Activated CD4-positive, alpha-beta T cell treated with anti-CD3 and anti-CD28 coated beads, Interleukin-2, amount 10 ng/mL, durations not matched to agents 24 days and 14 days (primary cell): ENCODE measurements around the gene NAPSA. TPM values are rescaled to one million over a fixed set of nuclear protein-coding genes. Genes with fewer than 3 reads are reported as not detected.

Source experiments
- DNase-seq: peaks from one replicate; pipeline ENCODE4 v3.0.0; 2022
- H3K27ac Mint-ChIP-seq: one replicate; pipeline ENCODE4 v1.8.0; 2022; ENCODE audit warnings: mild to moderate bottlenecking, mixed read lengths
- H3K27me3 Mint-ChIP-seq: one replicate; pipeline ENCODE4 v1.8.0; 2022; ENCODE audit warnings: mixed read lengths
- H3K36me3 Mint-ChIP-seq: one replicate; pipeline ENCODE4 v1.8.0; 2022; ENCODE audit warnings: low read depth, mild to moderate bottlenecking, mixed read lengths
- H3K4me1 Mint-ChIP-seq: one replicate; pipeline ENCODE4 v1.8.0; 2021; ENCODE audit warnings: mixed read lengths
- H3K4me3 Mint-ChIP-seq: one replicate; pipeline ENCODE4 v1.8.0; 2022; ENCODE audit warnings: mild to moderate bottlenecking, moderate library complexity, mixed read lengths
- H3K9me3 Mint-ChIP-seq: one replicate; pipeline ENCODE4 v1.8.0; 2021; ENCODE audit warnings: mixed read lengths
- intact Hi-C: fragments of 100-400 bp; cut with micrococcal nuclease; formaldehyde crosslinking; loops from one replicate; pipeline ENCODE4 v1.15.1; 2023
- total RNA-seq: library from RNA; stranded (reverse); gene quantifications from 2 replicates; pipeline ENCODE4 v1.2.3, GENCODE V29; 2022

NAPSA gene
- total RNA-seq, 1 donor from 2014 or later = 13.6 TPM

GRCh38 chr19:50327461-50328223, 37.8 kb downstream of the NAPSA start:
- Mint-ChIP-seq H3K4me1 (peaks cover 59% of the 10 kb centered on the region), H3K27ac (peak overlapping the region; percentile 29), H3K36me3 (peaks cover 20% of the 10 kb centered on the region), H3K9me3 (no peaks in the 10 kb centered on the region), H3K4me3 (peak overlapping the region; percentile 80), H3K27me3 (peaks cover 20% of the 10 kb centered on the region)
- intact Hi-C loops = loop anchor here (5.0 kb wide), 1 partner anchor 75 kb away; no protein-coding TSS in a partner anchor
- DNase-seq = no peak

DNA sequence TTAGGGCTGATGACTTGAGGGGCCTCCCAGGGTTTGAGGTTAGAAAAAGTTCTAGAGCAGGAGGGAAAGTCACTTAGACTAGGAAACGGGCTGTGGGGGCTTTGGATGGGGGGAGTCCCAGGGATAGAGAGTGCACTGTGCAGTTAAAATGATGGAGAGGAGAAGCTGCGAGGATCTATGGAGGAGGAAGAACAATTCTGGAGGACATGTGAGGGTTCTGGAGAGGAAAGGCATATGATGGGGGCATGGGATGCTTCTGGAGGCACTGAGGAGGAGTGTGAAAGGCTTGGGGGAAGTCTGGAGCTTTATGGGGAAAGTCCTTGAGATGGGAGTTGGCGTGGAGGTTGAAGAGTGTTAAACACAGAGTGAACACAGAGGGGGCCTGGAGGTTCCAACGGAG, 38.4 kb downstream of the NAPSA start:
- DNase-seq = no peak
- Mint-ChIP-seq H3K27ac (peak overlapping the region; percentile 27), H3K9me3 (no peaks in the 10 kb centered on the region), H3K36me3 (peaks cover 23% of the 10 kb centered on the region), H3K27me3 (peaks cover 20% of the 10 kb centered on the region), H3K4me3 (peak overlapping the region; percentile 80), H3K4me1 (peaks cover 53% of the 10 kb centered on the region)
- intact Hi-C loops = loop anchor here (5.0 kb wide), 1 partner anchor 75 kb away; no protein-coding TSS in a partner anchor

DNA sequence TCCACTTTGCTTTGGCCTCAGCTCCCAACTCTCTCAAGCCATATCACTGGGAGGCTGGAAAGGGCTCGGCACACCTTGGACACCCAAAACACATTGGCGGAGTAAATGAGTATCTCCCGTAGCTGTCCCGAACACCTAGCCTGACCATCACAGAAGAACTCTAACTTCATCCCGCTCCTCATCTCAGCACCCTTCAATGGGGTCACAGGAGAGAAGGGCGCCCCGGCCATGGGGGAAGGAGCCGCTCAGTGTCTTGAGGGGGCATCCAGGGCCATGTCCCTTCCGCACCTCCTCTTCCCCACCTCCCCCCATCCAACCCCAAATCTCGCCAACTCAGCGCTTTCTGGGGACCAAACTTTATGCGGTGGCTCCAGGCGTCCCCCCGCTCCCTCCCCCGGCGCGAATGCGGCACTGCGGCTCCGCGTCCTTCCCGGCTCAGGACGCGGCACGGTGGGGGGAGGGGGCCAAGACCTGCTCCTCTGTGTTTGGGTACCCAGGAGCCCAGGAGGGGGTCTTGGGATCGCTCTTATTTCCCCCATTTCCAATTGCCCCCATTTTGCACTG, 39.3 kb downstream of the NAPSA start:
- Mint-ChIP-seq H3K4me3 (peak overlapping the region; percentile 80), H3K9me3 (no peaks in the 10 kb centered on the region), H3K36me3 (peaks cover 26% of the 10 kb centered on the region), H3K27me3 (peaks cover 20% of the 10 kb centered on the region), H3K27ac (no peak overlapping the region), H3K4me1 (peaks cover 46% of the 10 kb centered on the region)
- DNase-seq = no peak
- intact Hi-C loops = loop anchor here (5.0 kb wide), 1 partner anchor 74 kb away; no protein-coding TSS in a partner anchor

- Mint-ChIP-seq H3K36me3 (peaks cover 26% of the 10 kb centered on the region), H3K4me3 (peak overlapping the region; percentile 79), H3K27ac (no peak overlapping the region), H3K9me3 (no peaks in the 10 kb centered on the region), H3K4me1 (peaks cover 42% of the 10 kb centered on the region), H3K27me3 (peaks cover 20% of the 10 kb centered on the region)
- peak; percentile 96 for DNase-seq
- intact Hi-C loops = loop anchor here (5.0 kb wide), 1 partner anchor 73 kb away; no protein-coding TSS in a partner anchor
These were observed 39.9 kb downstream of the NAPSA start for GRCh38 chr19:50325310-50326100.

GRCh38 chr19:50324331-50324730, 41.1 kb downstream of the NAPSA start:
- Mint-ChIP-seq H3K36me3 (peaks cover 29% of the 10 kb centered on the region), H3K27me3 (peaks cover 20% of the 10 kb centered on the region), H3K9me3 (no peaks in the 10 kb centered on the region), H3K4me3 (no peak overlapping the region), H3K27ac (no peak overlapping the region), H3K4me1 (peaks cover 33% of the 10 kb centered on the region)
- no peak for DNase-seq
- intact Hi-C loops = no loop called here

- no peaks in the 10 kb centered on the region for H3K9me3 Mint-ChIP-seq
- H3K27me3 Mint-ChIP-seq = peaks cover 20% of the 10 kb centered on the region
- DNase-seq = no peak
- intact Hi-C loops = no loop called here
- no peak overlapping the region for H3K27ac Mint-ChIP-seq
- peaks cover 32% of the 10 kb centered on the region for H3K4me1 Mint-ChIP-seq
- H3K4me3 Mint-ChIP-seq = no peak overlapping the region
- peaks cover 29% of the 10 kb centered on the region for H3K36me3 Mint-ChIP-seq
These were observed 41.7 kb downstream of the NAPSA start for GRCh38 chr19:50323782-50324133.

- H3K4me1 Mint-ChIP-seq = peaks cover 32% of the 10 kb centered on the region
- DNase-seq = no peak
- peaks cover 29% of the 10 kb centered on the region for H3K36me3 Mint-ChIP-seq
- H3K9me3 Mint-ChIP-seq = no peaks in the 10 kb centered on the region
- no peak overlapping the region for H3K4me3 Mint-ChIP-seq
- H3K27ac Mint-ChIP-seq = no peak overlapping the region
- intact Hi-C loops = no loop called here
- peaks cover 20% of the 10 kb centered on the region for H3K27me3 Mint-ChIP-seq
These were observed 42.3 kb downstream of the NAPSA start for GRCh38 chr19:50322931-50323781.

DNA sequence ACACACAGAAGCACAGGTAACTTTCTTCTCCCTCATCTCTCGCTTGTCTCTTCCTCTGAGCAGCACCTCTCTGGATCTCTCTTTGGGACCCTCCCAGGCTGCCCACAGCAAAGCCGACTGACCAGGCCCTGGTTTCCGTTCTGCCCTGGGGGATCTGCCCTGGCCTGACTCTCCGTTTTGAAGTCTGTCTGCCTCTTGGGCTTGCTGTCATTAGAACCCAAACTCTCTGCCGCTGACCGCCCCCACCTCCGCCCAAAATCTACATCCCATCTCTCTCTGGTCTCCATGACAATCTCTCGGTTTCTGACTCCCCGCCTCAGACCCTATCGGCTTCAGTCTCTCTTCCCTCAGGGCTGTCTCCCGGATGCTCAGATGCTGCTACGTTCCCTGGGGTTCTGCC, 43.2 kb downstream of the NAPSA start:
- H3K27ac Mint-ChIP-seq = no peak overlapping the region
- peaks cover 24% of the 10 kb centered on the region for H3K36me3 Mint-ChIP-seq
- H3K27me3 Mint-ChIP-seq = peaks cover 17% of the 10 kb centered on the region
- peaks cover 28% of the 10 kb centered on the region for H3K4me1 Mint-ChIP-seq
- H3K4me3 Mint-ChIP-seq = no peak overlapping the region
- intact Hi-C loops = no loop called here
- H3K9me3 Mint-ChIP-seq = no peaks in the 10 kb centered on the region
- no peak for DNase-seq

DNA sequence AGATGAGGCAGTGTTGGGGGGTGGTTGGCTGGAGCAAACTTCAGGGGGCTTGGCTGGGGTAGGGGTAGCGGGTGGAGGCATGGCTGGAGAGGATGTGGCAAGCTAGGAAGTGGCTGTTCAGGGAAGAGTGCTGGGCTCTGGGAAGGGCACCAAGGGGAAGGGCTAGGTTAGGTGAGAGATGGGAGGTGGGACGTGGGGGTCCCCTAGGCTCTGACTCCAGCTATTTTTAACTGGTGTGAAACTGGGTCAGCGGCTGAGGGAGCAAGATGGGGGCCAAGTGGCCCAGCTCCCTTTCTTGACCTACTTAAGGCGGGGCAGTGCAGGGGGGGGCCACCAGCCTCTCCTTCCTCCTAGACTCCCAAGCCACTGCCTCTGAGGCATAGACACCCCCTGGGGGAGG, 43.6 kb downstream of the NAPSA start:
- H3K4me3 Mint-ChIP-seq = no peak overlapping the region
- H3K27ac Mint-ChIP-seq = no peak overlapping the region
- peaks cover 13% of the 10 kb centered on the region for H3K27me3 Mint-ChIP-seq
- intact Hi-C loops = no loop called here
- no peak for DNase-seq
- no peaks in the 10 kb centered on the region for H3K9me3 Mint-ChIP-seq
- H3K36me3 Mint-ChIP-seq = peaks cover 20% of the 10 kb centered on the region
- H3K4me1 Mint-ChIP-seq = peaks cover 24% of the 10 kb centered on the region

GRCh38 chr19:50320596-50320995, 44.8 kb downstream of the NAPSA start:
- intact Hi-C loops = no loop called here
- H3K4me1 Mint-ChIP-seq = peaks cover 22% of the 10 kb centered on the region
- no peak overlapping the region for H3K4me3 Mint-ChIP-seq
- no peaks in the 10 kb centered on the region for H3K9me3 Mint-ChIP-seq
- peaks cover 17% of the 10 kb centered on the region for H3K36me3 Mint-ChIP-seq
- peaks cover 10% of the 10 kb centered on the region for H3K27me3 Mint-ChIP-seq
- H3K27ac Mint-ChIP-seq = no peak overlapping the region
- DNase-seq = no peak

- Mint-ChIP-seq H3K4me1 (peaks cover 20% of the 10 kb centered on the region), H3K27ac (no peak overlapping the region), H3K9me3 (no peaks in the 10 kb centered on the region), H3K27me3 (peaks cover 12% of the 10 kb centered on the region), H3K4me3 (no peak overlapping the region), H3K36me3 (peaks cover 17% of the 10 kb centered on the region)
- DNase-seq = no peak
- intact Hi-C loops = no loop called here
These were observed 45.4 kb downstream of the NAPSA start for GRCh38 chr19:50320051-50320450.

GRCh38 chr19:50319156-50319555, 46.3 kb downstream of the NAPSA start:
- Mint-ChIP-seq H3K4me3 (no peak overlapping the region), H3K36me3 (peaks cover 20% of the 10 kb centered on the region), H3K27ac (no peak overlapping the region), H3K9me3 (no peaks in the 10 kb centered on the region), H3K4me1 (peaks cover 17% of the 10 kb centered on the region), H3K27me3 (peaks cover 18% of the 10 kb centered on the region)
- intact Hi-C loops = no loop called here
- no peak for DNase-seq

DNA sequence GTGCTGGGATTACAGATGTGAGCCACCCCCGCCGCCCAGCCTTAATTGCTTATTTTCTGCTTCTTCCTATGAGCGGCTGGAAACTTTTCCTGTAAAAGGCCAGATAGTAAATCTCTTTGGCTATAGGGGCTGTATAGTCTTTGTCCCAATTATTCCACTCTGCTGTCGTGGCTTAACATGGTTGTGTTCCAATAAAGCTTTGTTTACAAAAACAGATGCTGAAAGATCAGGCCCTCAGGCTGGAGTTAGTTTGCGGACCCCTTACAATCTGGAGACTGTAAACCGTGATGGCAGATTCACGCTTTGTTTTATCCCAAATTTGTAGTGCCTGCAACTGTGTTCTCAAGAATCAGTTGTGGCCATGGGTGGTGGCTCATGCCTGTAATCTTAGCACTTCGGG, 47.0 kb downstream of the NAPSA start:
- H3K4me1 Mint-ChIP-seq = peaks cover 17% of the 10 kb centered on the region
- intact Hi-C loops = no loop called here
- no peaks in the 10 kb centered on the region for H3K9me3 Mint-ChIP-seq
- no peak overlapping the region for H3K4me3 Mint-ChIP-seq
- no peak for DNase-seq
- peaks cover 24% of the 10 kb centered on the region for H3K27me3 Mint-ChIP-seq
- peaks cover 18% of the 10 kb centered on the region for H3K36me3 Mint-ChIP-seq
- no peak overlapping the region for H3K27ac Mint-ChIP-seq
